ENCODE data around the gene CDH4.

The CDH4 gene

DNA sequence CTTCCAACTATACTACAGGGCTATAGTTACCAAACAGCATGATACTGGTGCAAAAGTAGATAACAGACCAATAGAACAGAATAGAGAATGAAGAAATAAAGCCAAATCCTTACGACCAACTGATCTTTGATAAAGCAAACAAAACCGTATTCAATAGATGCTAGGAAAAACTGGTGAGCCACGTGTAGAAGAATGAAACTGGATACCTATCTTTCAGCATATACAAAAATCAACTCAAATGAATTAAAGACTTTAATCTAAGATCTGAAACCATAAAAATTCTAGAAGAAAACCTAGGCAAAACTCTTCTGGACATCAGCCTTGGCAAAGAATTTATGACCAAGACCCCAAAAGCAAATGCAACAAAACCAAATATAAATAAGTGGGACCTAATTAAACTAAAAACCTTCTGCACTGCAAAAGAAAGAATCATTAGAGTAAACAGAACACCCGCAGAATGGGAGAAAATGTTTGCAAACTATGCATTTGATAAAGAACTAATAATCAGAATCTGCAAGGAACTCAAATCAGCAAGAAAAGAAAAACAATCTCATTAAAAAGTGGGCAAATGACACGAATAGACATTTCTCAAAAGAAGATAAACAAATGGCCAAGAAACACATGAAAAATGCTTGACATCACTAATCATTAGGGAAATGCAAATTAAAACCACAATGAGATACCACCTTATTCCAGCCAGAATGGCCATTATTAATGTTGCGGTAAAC, 703.8 kb downstream of the CDH4 start:
- no peaks in the 10 kb centered on the region for H3K36me3 ChIP-seq (replicated peaks in 1 of 2; ENCODE audit: control insufficient read depth in 2 of 2, insufficient read depth in 2 of 2, low read length in 2 of 2)
- H2BK120ac ChIP-seq (ENCODE audit: low read depth, low read length): no peak overlapping the region
- H3K79me1 ChIP-seq (ENCODE audit: low read depth, low read length): no peaks in the 10 kb centered on the region
- no CpG with 5 or more reads among the region's 6 CpGs for WGBS, 2 donors (ENCODE audit: extremely low coverage in 2 of 2, insufficient read length in 2 of 2, insufficient replicate concordance in 1 of 2)
- no peak overlapping the region for H4K91ac ChIP-seq (ENCODE audit: low read depth, low read length, poor library complexity)
- no peak overlapping the region for H2AK5ac ChIP-seq (ENCODE audit: low read depth, low read length)
- no peak overlapping the region for H3K14ac ChIP-seq (ENCODE audit: low read length)
- H3K4me3 ChIP-seq (ENCODE audit: low read length in 2 of 2): no peak overlapping the region
- no peak overlapping the region for H2BK5ac ChIP-seq (ENCODE audit: low read length)
- no peaks in the 10 kb centered on the region for H3K27me3 ChIP-seq (ENCODE audit: control insufficient read depth in 3 of 3, insufficient read depth in 3 of 3, low read depth in 1 of 3, low read length in 3 of 3)
- no peak overlapping the region for H2AFZ ChIP-seq (ENCODE audit: low read length)
- H3K9me3 ChIP-seq (replicated peaks in 1 of 2; ENCODE audit: control insufficient read depth in 2 of 2, insufficient read depth in 1 of 2, low read depth in 1 of 2, low read length in 2 of 2): no peaks in the 10 kb centered on the region
- H3K9ac ChIP-seq (ENCODE audit: low read depth, low read length, poor library complexity): no peak overlapping the region
- H3K23ac ChIP-seq (ENCODE audit: low read depth, low read length, poor library complexity): no peak overlapping the region
- peaks cover 5 to 6% of the 10 kb centered on the region in 2 donors for H3K4me1 ChIP-seq (ENCODE audit: control insufficient read depth in 2 of 2, insufficient read depth in 1 of 2, low read depth in 1 of 2, low read length in 2 of 2)
- no peak overlapping the region for H3K18ac ChIP-seq (ENCODE audit: low read length)
- DNase-seq (ENCODE audit: low spot score): no peak
- H4K8ac ChIP-seq (ENCODE audit: low read depth, low read length): no peak overlapping the region
- H2BK15ac ChIP-seq (ENCODE audit: low read length): no peak overlapping the region
- no peak overlapping the region for H3K27ac ChIP-seq (replicated peaks; ENCODE audit: low read length)
- H3K4me2 ChIP-seq (ENCODE audit: insufficient read depth, low read length, poor library complexity, severe bottlenecking): no peak overlapping the region
- no peak overlapping the region for H2BK12ac ChIP-seq (ENCODE audit: low read length)
- H3K4ac ChIP-seq (ENCODE audit: low read length): no peak overlapping the region

DNA sequence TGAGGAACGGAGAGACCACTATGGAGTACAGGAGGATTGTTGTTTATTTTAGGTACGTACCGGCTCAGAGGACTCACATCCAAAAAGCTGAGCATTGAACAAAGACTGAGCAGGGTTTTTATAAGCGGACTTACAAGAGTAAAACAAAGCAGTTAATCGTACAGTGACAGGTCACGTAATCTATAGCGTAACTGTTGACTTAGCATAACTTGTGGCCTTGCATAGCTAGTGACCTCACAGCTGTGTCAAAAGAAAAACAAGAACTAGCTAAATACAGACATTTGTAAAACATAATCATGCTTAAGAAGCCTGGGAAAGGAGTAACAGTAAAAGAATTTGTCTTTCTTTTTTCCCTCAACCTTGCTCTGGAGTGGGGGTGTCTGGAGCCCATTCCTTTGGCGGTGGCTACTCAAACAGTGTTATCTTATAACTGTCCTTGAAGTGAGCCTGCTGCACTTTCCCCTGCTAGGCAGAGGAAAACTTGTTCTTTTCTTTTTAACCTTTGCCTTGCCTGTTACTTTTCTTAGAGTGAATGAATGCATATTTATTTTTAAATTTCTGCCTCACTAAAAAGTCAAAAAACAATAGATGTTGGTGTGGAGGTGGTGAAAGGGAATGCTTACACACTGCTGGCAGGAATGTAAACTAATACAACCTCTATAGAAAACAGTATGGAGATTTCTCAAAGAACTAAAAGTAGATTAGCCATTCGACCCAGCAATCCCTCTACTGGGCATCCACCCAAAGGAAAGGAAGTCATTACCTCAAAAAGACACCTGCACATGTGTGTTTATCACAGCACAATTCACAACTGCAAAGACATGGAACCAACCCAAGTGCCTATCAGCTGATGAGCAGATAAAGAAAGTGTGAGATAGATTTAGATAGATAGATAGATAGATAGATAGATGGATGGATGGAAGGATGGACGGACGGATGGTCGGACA, 704.6 kb downstream of the CDH4 start:
- Histone ChIP-seq H3K27ac (replicated peaks; ENCODE audit: low read length) (no peak overlapping the region), H3K27me3 (ENCODE audit: control insufficient read depth in 3 of 3, insufficient read depth in 3 of 3, low read depth in 1 of 3, low read length in 3 of 3) (no peaks in the 10 kb centered on the region), H3K4me3 (ENCODE audit: low read length in 2 of 2) (no peak overlapping the region), H2BK5ac (ENCODE audit: low read length) (no peak overlapping the region), H3K36me3 (replicated peaks in 1 of 2; ENCODE audit: control insufficient read depth in 2 of 2, insufficient read depth in 2 of 2, low read length in 2 of 2) (no peaks in the 10 kb centered on the region), H2BK15ac (ENCODE audit: low read length) (no peak overlapping the region), H3K18ac (ENCODE audit: low read length) (no peak overlapping the region), H4K91ac (ENCODE audit: low read depth, low read length, poor library complexity) (no peak overlapping the region), H4K8ac (ENCODE audit: low read depth, low read length) (no peak overlapping the region), H3K9me3 (replicated peaks in 1 of 2; ENCODE audit: control insufficient read depth in 2 of 2, insufficient read depth in 1 of 2, low read depth in 1 of 2, low read length in 2 of 2) (no peaks in the 10 kb centered on the region), H2AFZ (ENCODE audit: low read length) (no peak overlapping the region), H3K23ac (ENCODE audit: low read depth, low read length, poor library complexity) (no peak overlapping the region), H3K4me2 (ENCODE audit: insufficient read depth, low read length, poor library complexity, severe bottlenecking) (no peak overlapping the region), H2BK12ac (ENCODE audit: low read length) (no peak overlapping the region), H2AK5ac (ENCODE audit: low read depth, low read length) (no peak overlapping the region), H3K14ac (ENCODE audit: low read length) (no peak overlapping the region), H2BK120ac (ENCODE audit: low read depth, low read length) (no peak overlapping the region), H3K9ac (ENCODE audit: low read depth, low read length, poor library complexity) (no peak overlapping the region), H3K4me1 (ENCODE audit: control insufficient read depth in 2 of 2, insufficient read depth in 1 of 2, low read depth in 1 of 2, low read length in 2 of 2) (peaks cover 2 to 3% of the 10 kb centered on the region in 2 donors), H3K4ac (ENCODE audit: low read length) (no peak overlapping the region), H3K79me1 (ENCODE audit: low read depth, low read length) (no peaks in the 10 kb centered on the region)
- WGBS, 2 donors (ENCODE audit: extremely low coverage in 2 of 2, insufficient read length in 2 of 2, insufficient replicate concordance in 1 of 2): no CpG with 5 or more reads among the region's 12 CpGs
- DNase-seq (ENCODE audit: low spot score): no peak

DNA sequence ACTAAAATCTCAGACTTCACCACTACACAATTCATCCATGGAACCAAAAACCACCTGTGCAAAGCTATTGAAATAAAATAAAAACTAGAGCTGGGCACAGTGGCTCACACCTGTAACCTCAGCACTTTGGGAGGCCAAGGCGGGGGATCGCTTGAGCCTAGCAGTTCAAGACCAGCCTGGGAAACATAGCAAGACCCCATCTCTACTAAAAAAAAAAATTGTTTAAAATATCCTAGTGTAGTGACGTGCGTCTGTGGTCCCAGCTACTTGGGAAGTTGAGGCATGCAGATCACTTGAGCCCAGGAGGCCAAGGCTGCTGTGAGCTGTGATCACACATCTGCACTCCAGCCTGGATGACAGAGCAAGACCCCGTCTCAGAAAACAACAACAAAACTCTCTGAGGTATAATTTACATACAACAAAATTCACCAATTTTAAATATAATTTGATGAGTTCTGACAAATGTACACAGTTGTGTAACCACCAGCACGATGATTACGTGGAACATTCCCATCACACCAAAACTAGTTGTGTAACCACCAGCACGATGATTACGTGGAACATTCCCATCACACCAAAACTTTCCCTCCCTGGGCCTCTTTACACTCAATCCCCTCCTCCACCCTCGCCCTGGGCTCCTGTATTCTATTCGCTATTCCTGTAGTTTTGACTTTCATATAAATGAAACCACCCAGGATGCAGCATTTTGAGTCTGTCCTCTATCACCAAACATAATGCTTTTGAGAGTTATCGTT, 706.1 kb downstream of the CDH4 start:
- no peak overlapping the region for H2BK120ac ChIP-seq (ENCODE audit: low read depth, low read length)
- no peak overlapping the region for H3K27ac ChIP-seq (replicated peaks; ENCODE audit: low read length)
- no peak overlapping the region for H2AK5ac ChIP-seq (ENCODE audit: low read depth, low read length)
- H3K79me1 ChIP-seq (ENCODE audit: low read depth, low read length): no peaks in the 10 kb centered on the region
- H3K36me3 ChIP-seq (replicated peaks in 1 of 2; ENCODE audit: control insufficient read depth in 2 of 2, insufficient read depth in 2 of 2, low read length in 2 of 2): no peaks in the 10 kb centered on the region
- H4K91ac ChIP-seq (ENCODE audit: low read depth, low read length, poor library complexity): no peak overlapping the region
- H2BK5ac ChIP-seq (ENCODE audit: low read length): no peak overlapping the region
- no peaks in the 10 kb centered on the region for H3K27me3 ChIP-seq (ENCODE audit: control insufficient read depth in 3 of 3, insufficient read depth in 3 of 3, low read depth in 1 of 3, low read length in 3 of 3)
- H3K18ac ChIP-seq (ENCODE audit: low read length): no peak overlapping the region
- no peak overlapping the region for H2BK15ac ChIP-seq (ENCODE audit: low read length)
- H3K4me2 ChIP-seq (ENCODE audit: insufficient read depth, low read length, poor library complexity, severe bottlenecking): no peak overlapping the region
- no peak overlapping the region for H2BK12ac ChIP-seq (ENCODE audit: low read length)
- no peak overlapping the region for H3K4ac ChIP-seq (ENCODE audit: low read length)
- H3K23ac ChIP-seq (ENCODE audit: low read depth, low read length, poor library complexity): no peak overlapping the region
- WGBS, 2 donors (ENCODE audit: extremely low coverage in 2 of 2, insufficient read length in 2 of 2, insufficient replicate concordance in 1 of 2): no CpG with 5 or more reads among the region's 12 CpGs
- H3K14ac ChIP-seq (ENCODE audit: low read length): no peak overlapping the region
- H3K4me1 ChIP-seq (ENCODE audit: control insufficient read depth in 2 of 2, insufficient read depth in 1 of 2, low read depth in 1 of 2, low read length in 2 of 2): no peaks in the 10 kb centered on the region
- H3K9ac ChIP-seq (ENCODE audit: low read depth, low read length, poor library complexity): no peak overlapping the region
- H4K8ac ChIP-seq (ENCODE audit: low read depth, low read length): no peak overlapping the region
- no peak overlapping the region for H2AFZ ChIP-seq (ENCODE audit: low read length)
- H3K9me3 ChIP-seq (replicated peaks in 1 of 2; ENCODE audit: control insufficient read depth in 2 of 2, insufficient read depth in 1 of 2, low read depth in 1 of 2, low read length in 2 of 2): no peaks in the 10 kb centered on the region
- DNase-seq (ENCODE audit: low spot score): no peak
- H3K4me3 ChIP-seq (ENCODE audit: low read length in 2 of 2): no peak overlapping the region
